Breast epithelium (tissue), 3 donors: Measurements from ENCODE around the gene MICAL2.

Experiments
- CTCF ChIP-seq, 3 donors: fragments of 450-650 bp; IDR thresholded peaks; one replicate each; pipeline ENCODE4 v1.5.1; 2016 to 2017; ENCODE audit warnings: antibody characterized with exemption in 3 of 3, mild to moderate bottlenecking in 3 of 3, moderate library complexity in 3 of 3
- POLR2A ChIP-seq: fragments of 450-650 bp; IDR thresholded peaks from one replicate; pipeline ENCODE4 v1.6.1; 2016; ENCODE audit warnings: antibody characterized with exemption, mild to moderate bottlenecking, moderate library complexity
- POLR2AphosphoS5 ChIP-seq, 3 donors: sonication (generic); formaldehyde crosslinking; IDR thresholded peaks; one replicate each; pipeline ENCODE4 v1.6.1; 2017; ENCODE audit warnings: antibody characterized with exemption in 3 of 3

DNA sequence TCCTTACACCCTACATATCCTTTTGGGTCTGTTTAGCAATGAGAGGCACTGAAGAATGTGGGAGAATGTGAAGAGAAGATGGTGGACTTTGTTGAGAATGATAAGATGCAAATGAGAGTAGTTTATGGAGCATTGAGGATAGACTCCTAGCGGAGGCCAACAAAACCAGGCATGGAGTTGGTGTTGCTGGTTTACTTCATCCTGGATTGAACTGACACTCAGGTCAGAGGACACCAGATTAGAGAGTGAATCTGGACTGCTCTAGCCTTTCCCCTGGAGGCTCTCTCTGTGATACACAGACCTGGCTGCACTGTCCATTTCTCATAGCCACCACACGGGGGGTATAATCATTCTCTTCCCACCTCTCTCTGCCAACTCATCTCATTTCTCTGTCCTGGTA, 98.7 kb downstream of the MICAL2 start:
- TF ChIP-seq CTCF (IDR thresholded peaks at IDR 0.05) (no peak), POLR2A (no peak), POLR2AphosphoS5 (IDR thresholded peaks at IDR 0.05) (no peak)
